Measurements from ENCODE around the gene HIPK4. TPM values are rescaled to one million over a fixed set of nuclear protein-coding genes. Genes with fewer than 3 reads are reported as not detected.

The HIPK4 gene
- total RNA-seq: under 0.01 and 0.14 TPM in 2 replicates

GRCh38 chr19:40390084-40390742, at the start of gene HIPK4:
Gene HIPK4 (minus strand): TSS chr19:40390181. CDS start chr19:40389902, 279 bp downstream.

GRCh38 chr19:40425450-40426287, 35.7 kb upstream of the HIPK4 start, which contains the start of gene SERTAD1:
Gene SERTAD1 (minus strand): TSS chr19:40425992. CDS start chr19:40423546, 2,446 bp downstream.

GRCh38 chr19:40413291-40413845, 23.4 kb upstream of the HIPK4 start, which contains the start of gene PRX:
Gene PRX (minus strand): TSS chr19:40413378. CDS start chr19:40407932, 5,446 bp downstream.

GRCh38 chr19:40348125-40348913, 41.7 kb downstream of the HIPK4 start, which contains the start of the genes C19orf47 and PLD3:
Gene C19orf47 (minus strand): TSS chr19:40348397. CDS start chr19:40341857, 6,540 bp downstream.
Gene PLD3 (plus strand): TSS chr19:40348695. CDS start chr19:40366484, 17,789 bp downstream.

Small RNA genes lying within 50 kb of the gene (small RNA-seq; reads per million reads assigned to genes)
- gene MIR6796 (ENCODE audit: low replicate concordance) (not detected), gene RF00019 (ENCODE audit: low replicate concordance) (not detected)

Other genes with a start within 250 kb of the HIPK4 start
- 11.4 and 11.5 TPM in 2 replicates for gene MAP3K10, start 198.8 kb downstream of the HIPK4 start, total RNA-seq
- gene TTC9B, start 171.8 kb downstream of the HIPK4 start, total RNA-seq: not detected in 2 replicates
- 0.22 TPM in 1 of 2 replicates, not detected in the other for gene CCNP, start 163.5 kb downstream of the HIPK4 start, total RNA-seq
- 97.2 and 146 TPM in 2 replicates for gene AKT2, start 104.8 kb downstream of the HIPK4 start, total RNA-seq
- gene C19orf47, start 41.8 kb downstream of the HIPK4 start, total RNA-seq: 5.3 and 13.0 TPM in 2 replicates
- gene PLD3, start 41.5 kb downstream of the HIPK4 start, total RNA-seq: 163 and 356 TPM in 2 replicates
- gene PRX, start 23.2 kb upstream of the HIPK4 start, total RNA-seq: 1.3 and 2.8 TPM in 2 replicates
- gene SERTAD1, start 35.8 kb upstream of the HIPK4 start, total RNA-seq: 17.3 and 31.1 TPM in 2 replicates
- 38.5 and 50.3 TPM in 2 replicates for gene SERTAD3, start 54.2 kb upstream of the HIPK4 start, total RNA-seq
- gene BLVRB, start 75.6 kb upstream of the HIPK4 start, total RNA-seq: 37.8 and 116 TPM in 2 replicates
- 0.14 and 0.66 TPM in 2 replicates for gene SPTBN4, start 76.8 kb upstream of the HIPK4 start, total RNA-seq
- 14.9 and 26.2 TPM in 2 replicates for gene SHKBP1, start 186.7 kb upstream of the HIPK4 start, total RNA-seq
- 9.7 and 16.6 TPM in 2 replicates for gene LTBP4, start 211.2 kb upstream of the HIPK4 start, total RNA-seq